HEK293T (cell line): ENCODE data around the gene CBX1.
"Not testable (repeated sequence)": the region's sequence is repeated elsewhere in the genome, so short reads cannot be mapped to it uniquely, and the experiment has no call there.

Experiments
- CTCF ChIA-PET: fragments of 350-600 bp; formaldehyde crosslinking; extraction: SDS; loops from one replicate; lab custom pipeline; 2021; ENCODE audit warnings: antibody characterized with exemption, inconsistent platforms; lab: Yijun Ruan, JAX
- POLR2A ChIA-PET: fragments of 350-600 bp; formaldehyde crosslinking; extraction: SDS; loops from one replicate; lab custom pipeline; 2020; ENCODE audit warnings: antibody characterized with exemption, inconsistent platforms; lab: Yijun Ruan, JAX
- DNase-seq: peaks from one replicate; pipeline ENCODE4 v3.0.0; 2012; ENCODE audit warnings: mixed read lengths; ENCODE audit errors: extremely low spot score
- ARNT ChIP-seq: fragments of 450-650 bp; IDR thresholded peaks from 2 replicates; pipeline ENCODE4 v1.6.1; 2017; ENCODE audit warnings: mild to moderate bottlenecking
- BHLHE40 ChIP-seq: fragments of 450-650 bp; IDR thresholded peaks from 2 replicates; pipeline ENCODE4 v1.6.1; 2016; ENCODE audit warnings: mild to moderate bottlenecking, moderate library complexity, borderline replicate concordance
- CTBP1 ChIP-seq: fragments of 450-650 bp; IDR thresholded peaks from 2 replicates; pipeline ENCODE4 v1.6.1; 2016; ENCODE audit warnings: borderline replicate concordance
- ELF4 ChIP-seq: fragments of 450-650 bp; IDR thresholded peaks from 2 replicates; pipeline ENCODE4 v1.6.1; 2017; ENCODE audit warnings: antibody characterized with exemption
- FOXA1 ChIP-seq: fragments of 450-650 bp; IDR thresholded peaks from 2 replicates; pipeline ENCODE4 v1.6.1; 2016; ENCODE audit warnings: mild to moderate bottlenecking
- FOXK2 ChIP-seq: fragments of 450-650 bp; IDR thresholded peaks from 2 replicates; pipeline ENCODE4 v1.6.1; 2016; ENCODE audit warnings: mild to moderate bottlenecking
- FOXM1 ChIP-seq: fragments of 450-650 bp; IDR thresholded peaks from 2 replicates; pipeline ENCODE4 v1.6.1; 2017; ENCODE audit warnings: mild to moderate bottlenecking, borderline replicate concordance
- HDGF ChIP-seq: fragments of 450-650 bp; IDR thresholded peaks from 2 replicates; pipeline ENCODE4 v1.6.1; 2017; ENCODE audit warnings: antibody characterized with exemption, borderline replicate concordance
- L3MBTL2 ChIP-seq: fragments of 450-650 bp; conservative IDR thresholded peaks from 2 replicates; pipeline ENCODE4 v1.6.1; 2016; ENCODE audit warnings: mild to moderate bottlenecking
- LEF1 ChIP-seq: fragments of 450-650 bp; IDR thresholded peaks from 2 replicates; pipeline ENCODE4 v1.6.1; 2017; ENCODE audit warnings: mild to moderate bottlenecking, borderline replicate concordance
- NFRKB ChIP-seq: fragments of 450-650 bp; IDR thresholded peaks from 2 replicates; pipeline ENCODE4 v1.6.1; 2016; ENCODE audit warnings: mild to moderate bottlenecking, moderate library complexity
- PKNOX1 ChIP-seq: fragments of 450-650 bp; IDR thresholded peaks from 2 replicates; pipeline ENCODE4 v1.6.1; 2016
- SP1 ChIP-seq: fragments of 450-650 bp; IDR thresholded peaks from 2 replicates; pipeline ENCODE4 v1.6.1; 2017
- SUZ12 ChIP-seq: fragments of 450-650 bp; IDR thresholded peaks from 2 replicates; pipeline ENCODE4 v1.6.1; 2016; ENCODE audit warnings: mild to moderate bottlenecking
- TARDBP ChIP-seq: fragments of 450-650 bp; IDR thresholded peaks from 2 replicates; pipeline ENCODE4 v1.6.1; 2016
- ZNF384 ChIP-seq: fragments of 450-650 bp; IDR thresholded peaks from 2 replicates; pipeline ENCODE4 v1.6.1; 2016

The CBX1 gene

GRCh38 chr17:48100160-48100559, 1.1 kb downstream of the CBX1 start:
- TF ChIP-seq SUZ12 = no peak
- no peak for TF ChIP-seq HDGF
- TF ChIP-seq LEF1 = no peak
- no peak for TF ChIP-seq L3MBTL2

GRCh38 chr17:48095611-48096010, 5.7 kb downstream of the CBX1 start:
- ChIA-PET CTCF (interaction anchor here (0.6 to 1.3 kb wide), 2 partner anchors 16 to 534 kb away, joined by 3 to 7 read pairs; no protein-coding TSS in a partner anchor), POLR2A (no interaction called here)
- no peak for DNase-seq
- TF ChIP-seq ARNT (no peak), HDGF (no peak), ELF4 (no peak), FOXK2 (no peak), SP1 (no peak), PKNOX1 (no peak)

More at GRCh38 chr17:48100160-48100559, 1.1 kb downstream of the CBX1 start:
- CTCF ChIA-PET = interaction anchor here (1.1 to 2.7 kb wide), 3 partner anchors 14 to 88 kb away, joined by 3 to 15 read pairs (median 4); no protein-coding TSS in a partner anchor
- POLR2A ChIA-PET = interaction anchor here (0.6 to 2.5 kb wide), 16 partner anchors 8 to 82 kb away, joined by 3 to 19 read pairs (median 4); partner anchors contain the start of gene NFE2L1
- no peak for DNase-seq

- TF ChIP-seq CTBP1 = no peak
- TF ChIP-seq FOXM1 = no peak
- TF ChIP-seq SP1 = no peak
- TF ChIP-seq SUZ12 = no peak
- TF ChIP-seq FOXA1 = no peak
- no peak for TF ChIP-seq ZNF384
- no peak for TF ChIP-seq TARDBP
- TF ChIP-seq ELF4 = no peak
- TF ChIP-seq LEF1 = no peak
- TF ChIP-seq BHLHE40 = no peak
- TF ChIP-seq L3MBTL2 = no peak
- TF ChIP-seq HDGF = no peak
- no peak for TF ChIP-seq PKNOX1
- ChIA-PET CTCF (no interaction called here), POLR2A (no interaction called here)
- no peak for DNase-seq
Measured at GRCh38 chr17:48093341-48094045, 7.8 kb downstream of the CBX1 start.

- TF ChIP-seq ZNF384 (no peak), SP1 (no peak), CTBP1 (no peak), HDGF (no peak), FOXA1 (no peak), ELF4 (no peak), LEF1 (no peak), ARNT (no peak), FOXK2 (no peak), FOXM1 (no peak), SUZ12 (no peak), BHLHE40 (no peak), NFRKB (no peak), PKNOX1 (no peak), L3MBTL2 (no peak), TARDBP (no peak)
- POLR2A ChIA-PET = interaction anchor here (1.4 kb wide), 1 partner anchor 58 kb away, joined by 3 read pairs; no protein-coding TSS in a partner anchor
- DNase-seq = no peak
- CTCF ChIA-PET = interaction anchor here (0.8 kb wide), 1 partner anchor 16 kb away, joined by 8 read pairs; no protein-coding TSS in a partner anchor
Measured at GRCh38 chr17:48084932-48085331, 16.3 kb downstream of the CBX1 start.

- ChIA-PET POLR2A (no interaction called here), CTCF (interaction anchor here (1.3 to 2.8 kb wide), 4 partner anchors 14 to 55 kb away, joined by 5 to 15 read pairs (median 8); no protein-coding TSS in a partner anchor)
- no peak for DNase-seq
- TF ChIP-seq ARNT (no peak), SUZ12 (no peak), TARDBP (no peak), SP1 (no peak), FOXM1 (no peak), HDGF (no peak), CTBP1 (no peak)
Measured at GRCh38 chr17:48081858-48082257, 19.4 kb downstream of the CBX1 start.

GRCh38 chr17:48077152-48077551, 24.1 kb downstream of the CBX1 start:
- ChIA-PET POLR2A (interaction anchor here (0.8 to 2.5 kb wide), 3 partner anchors 10 to 31 kb away, joined by 3 to 9 read pairs (median 4); no protein-coding TSS in a partner anchor), CTCF (interaction anchor here (0.6 to 2.2 kb wide), 3 partner anchors 21 to 56 kb away, joined by 4 to 10 read pairs (median 6); no protein-coding TSS in a partner anchor)

More at GRCh38 chr17:48077152-48077551, 24.1 kb downstream of the CBX1 start:
- not testable (repeated sequence) for DNase-seq
- TF ChIP-seq ZNF384 = peak; percentile 27; the same call in 1 of the 2 replicates
